Measurements from ENCODE around the gene SLC5A1. TPM values are rescaled to one million over a fixed set of nuclear protein-coding genes. Genes with fewer than 3 reads are reported as not detected.

Gene SLC5A1
- total RNA-seq, 2 experiments from 2014 or later: not detected

DNA sequence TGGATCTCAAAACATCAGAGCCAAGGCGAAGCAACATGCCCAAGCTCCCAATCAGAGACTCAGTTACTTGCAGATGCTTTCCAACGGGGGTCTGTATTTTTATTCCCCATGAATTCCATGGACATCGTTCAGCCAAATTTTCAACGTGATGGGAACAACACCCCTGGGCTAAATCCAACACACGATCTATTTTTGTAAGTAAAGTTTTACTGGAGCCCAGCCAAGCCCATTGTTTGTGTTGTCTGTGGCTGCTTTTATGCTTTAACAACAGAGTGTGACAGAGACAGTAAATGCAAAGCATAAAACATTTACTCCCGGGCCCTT, 33.7 kb downstream of the SLC5A1 start:
- no peaks in the 10 kb centered on the region for H3K4me1 Mint-ChIP-seq (ENCODE audit: low read depth)
- ATAC-seq: no peak
- no peaks in the 10 kb centered on the region for H3K9me3 Mint-ChIP-seq (ENCODE audit: insufficient read depth)
- no peaks in the 10 kb centered on the region for H3K36me3 Mint-ChIP-seq (ENCODE audit: low read depth)
- CTCF ChIA-PET: no interaction called here
- POLR2A ChIA-PET: no interaction called here
- H3K4me3 Mint-ChIP-seq: no peak overlapping the region
- no peak overlapping the region for H3K27ac Mint-ChIP-seq
- H3K27me3 Mint-ChIP-seq (ENCODE audit: low read depth): peaks cover 36% of the 10 kb centered on the region
- DNase-seq: no peak

DNA sequence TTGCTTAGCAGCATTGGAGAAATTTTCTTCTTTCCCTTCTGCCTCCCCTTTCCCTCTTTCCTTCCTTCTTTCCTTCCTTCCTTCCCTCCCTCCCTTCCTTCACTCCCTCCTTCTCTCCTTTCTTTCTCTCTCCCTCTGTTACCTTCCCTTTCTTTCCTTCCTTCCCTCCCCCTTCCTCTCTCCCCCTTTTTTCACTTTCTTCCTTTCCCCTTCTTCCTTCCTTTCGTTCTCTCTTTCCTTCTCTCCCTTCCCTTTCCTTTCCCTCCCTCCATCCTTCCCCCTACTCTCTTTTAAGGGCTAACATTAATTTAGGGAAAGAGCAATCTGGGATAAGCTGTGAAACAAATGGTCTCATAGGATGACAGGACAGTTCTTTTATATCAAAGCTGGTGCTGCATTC, 34.1 kb downstream of the SLC5A1 start:
- POLR2A ChIA-PET: no interaction called here
- no peaks in the 10 kb centered on the region for H3K36me3 Mint-ChIP-seq (ENCODE audit: low read depth)

DNA sequence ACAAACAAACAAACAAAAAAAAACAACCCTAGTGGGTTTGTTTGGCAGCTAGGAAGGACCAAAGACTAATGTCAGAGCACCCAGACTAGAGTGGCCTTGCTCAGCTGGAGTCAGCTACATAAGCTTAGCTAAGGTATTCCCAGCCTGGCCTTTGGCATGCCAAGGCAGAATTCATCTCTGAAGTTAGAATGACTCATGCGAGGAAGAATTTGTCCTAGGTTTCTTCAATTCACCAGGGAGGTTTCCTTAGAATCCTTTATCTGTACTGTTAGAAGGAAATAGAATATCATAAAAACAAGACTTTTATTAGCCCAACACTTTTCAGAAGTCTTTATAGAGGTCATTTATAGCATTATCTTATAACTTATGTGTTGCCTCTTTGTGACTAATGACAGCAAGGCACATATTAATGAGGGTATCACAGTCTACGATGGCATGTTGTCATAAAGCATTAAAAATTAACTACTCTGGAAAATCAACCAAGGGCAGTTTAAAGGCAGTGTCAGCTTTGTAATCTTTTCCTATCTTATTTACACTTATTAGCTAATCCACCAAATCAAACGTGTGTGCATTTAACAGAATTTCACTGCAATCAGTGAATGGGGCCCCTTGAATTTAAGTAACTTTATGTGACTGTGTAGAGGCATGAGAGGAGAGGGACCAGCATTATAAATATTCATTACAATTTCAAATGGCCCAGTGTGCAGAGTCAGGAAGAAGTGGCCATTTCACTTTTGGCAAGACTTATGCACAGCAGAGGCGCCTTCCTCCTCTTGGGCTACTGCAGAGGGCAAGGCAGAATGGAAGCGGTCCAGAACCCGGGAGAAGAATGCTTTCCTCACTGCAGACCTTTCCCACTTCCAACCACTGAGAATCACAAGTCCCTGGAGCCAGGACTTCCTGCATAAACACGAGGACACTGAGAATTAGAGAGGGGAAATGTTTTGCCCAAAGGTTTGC, 36.3 kb downstream of the SLC5A1 start:
- POLR2A ChIA-PET: no interaction called here
- ATAC-seq: no peak

More for the DNA sequence above, 34.1 kb downstream of the SLC5A1 start:
- H3K27me3 Mint-ChIP-seq (ENCODE audit: low read depth): peaks cover 34% of the 10 kb centered on the region
- no peaks in the 10 kb centered on the region for H3K4me1 Mint-ChIP-seq (ENCODE audit: low read depth)
- ATAC-seq (no peak), DNase-seq (no peak)
- H3K4me3 Mint-ChIP-seq: no peak overlapping the region
- H3K27ac Mint-ChIP-seq: no peak overlapping the region
- no peaks in the 10 kb centered on the region for H3K9me3 Mint-ChIP-seq (ENCODE audit: insufficient read depth)
- CTCF ChIA-PET: no interaction called here

DNA sequence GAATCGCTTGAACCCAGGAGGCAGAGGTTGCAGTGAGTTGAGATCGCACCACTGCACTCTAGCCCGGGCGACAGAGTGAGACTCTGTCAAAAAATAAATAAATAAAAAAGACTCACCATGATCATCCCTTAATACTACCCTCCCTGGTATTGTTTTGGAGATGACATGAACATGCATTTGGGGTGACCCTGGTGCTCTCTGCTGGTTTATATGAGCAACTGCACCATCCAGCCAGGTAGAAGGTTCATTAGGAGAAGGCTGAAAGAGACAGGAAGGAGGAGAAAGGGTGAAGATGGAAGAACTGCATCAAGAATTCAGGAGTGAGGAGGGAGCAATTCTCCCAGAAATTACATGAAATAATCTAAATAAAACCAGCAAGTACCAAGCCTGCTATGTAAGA, 37.8 kb downstream of the SLC5A1 start:
- Mint-ChIP-seq H3K9me3 (ENCODE audit: insufficient read depth) (no peaks in the 10 kb centered on the region), H3K27me3 (ENCODE audit: low read depth) (peaks cover 18% of the 10 kb centered on the region), H3K4me1 (ENCODE audit: low read depth) (peaks cover 4% of the 10 kb centered on the region), H3K36me3 (ENCODE audit: low read depth) (no peaks in the 10 kb centered on the region), H3K4me3 (no peak overlapping the region), H3K27ac (no peak overlapping the region)
- CTCF ChIA-PET: interaction anchor here (1.1 to 3.0 kb wide), 5 partner anchors 9 to 416 kb away, joined by 4 to 27 read pairs (median 6); no protein-coding TSS in a partner anchor
- POLR2A ChIA-PET: no interaction called here
- DNase-seq (peak; percentile 38), ATAC-seq (peak; percentile 55)

More for the DNA sequence above, 36.3 kb downstream of the SLC5A1 start:
- no peak for DNase-seq
- Mint-ChIP-seq H3K4me3 (no peak overlapping the region), H3K27me3 (ENCODE audit: low read depth) (peaks cover 26% of the 10 kb centered on the region), H3K9me3 (ENCODE audit: insufficient read depth) (no peaks in the 10 kb centered on the region), H3K36me3 (ENCODE audit: low read depth) (no peaks in the 10 kb centered on the region), H3K4me1 (ENCODE audit: low read depth) (peaks cover 4% of the 10 kb centered on the region), H3K27ac (no peak overlapping the region)
- CTCF ChIA-PET: interaction anchor here (1.2 to 2.7 kb wide), 3 partner anchors 96 to 102 kb away, joined by 4 to 27 read pairs (median 5); no protein-coding TSS in a partner anchor

DNA sequence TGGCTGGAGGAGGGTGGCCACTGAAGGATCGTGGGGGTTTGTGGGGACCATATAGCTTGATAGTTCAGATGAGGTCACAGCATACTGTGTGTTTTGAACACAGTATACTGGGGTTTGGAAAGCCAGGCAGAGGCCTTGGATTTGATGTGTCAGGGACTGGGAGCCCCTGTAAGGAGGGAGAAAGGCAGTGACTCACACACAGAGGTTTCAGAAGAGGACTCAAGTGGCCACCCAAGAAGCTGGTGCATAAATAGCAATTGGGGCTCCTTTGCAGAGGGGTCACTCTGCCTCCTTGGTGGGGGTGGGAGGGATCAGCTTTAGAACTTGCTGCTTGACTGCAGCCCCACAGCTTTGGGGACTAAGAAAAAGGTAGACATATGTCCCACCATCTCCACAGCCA, 39.3 kb downstream of the SLC5A1 start:
- Mint-ChIP-seq H3K27me3 (ENCODE audit: low read depth) (peaks cover 23% of the 10 kb centered on the region), H3K9me3 (ENCODE audit: insufficient read depth) (no peaks in the 10 kb centered on the region), H3K4me1 (ENCODE audit: low read depth) (peaks cover 4% of the 10 kb centered on the region), H3K4me3 (no peak overlapping the region), H3K27ac (no peak overlapping the region), H3K36me3 (ENCODE audit: low read depth) (no peaks in the 10 kb centered on the region)
- ChIA-PET POLR2A (no interaction called here), CTCF (interaction anchor here (0.6 to 3.0 kb wide), 5 partner anchors 31 to 417 kb away, joined by 3 to 27 read pairs (median 6); no protein-coding TSS in a partner anchor)
- no peak for DNase-seq
- no peak for ATAC-seq

DNA sequence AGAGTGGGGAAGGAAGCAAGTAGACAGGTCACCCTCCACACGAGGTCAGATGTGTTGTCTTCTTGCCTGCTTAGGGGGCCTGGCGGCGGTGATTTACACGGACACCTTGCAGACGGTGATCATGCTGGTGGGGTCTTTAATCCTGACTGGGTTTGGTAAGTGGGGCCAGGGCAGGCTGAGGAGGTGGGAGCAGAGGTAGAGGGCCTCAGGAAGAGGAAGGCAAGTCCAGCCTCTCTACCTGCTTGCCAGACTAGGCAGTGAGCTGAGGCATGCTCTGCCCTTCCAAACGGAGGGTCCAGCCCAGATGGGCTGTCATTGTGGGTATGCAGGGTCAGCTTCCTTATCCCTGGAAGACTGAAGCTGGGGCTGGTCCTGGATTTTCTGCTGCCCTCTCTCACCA, 39.9 kb downstream of the SLC5A1 start:
- CTCF ChIA-PET: interaction anchor here (1.0 to 3.0 kb wide), 3 partner anchors 12 to 113 kb away, joined by 3 to 12 read pairs (median 4); no protein-coding TSS in a partner anchor
- Mint-ChIP-seq H3K27ac (no peak overlapping the region), H3K4me1 (ENCODE audit: low read depth) (peaks cover 4% of the 10 kb centered on the region), H3K9me3 (ENCODE audit: insufficient read depth) (no peaks in the 10 kb centered on the region), H3K4me3 (no peak overlapping the region), H3K36me3 (ENCODE audit: low read depth) (no peaks in the 10 kb centered on the region), H3K27me3 (ENCODE audit: low read depth) (peaks cover 27% of the 10 kb centered on the region)
- no peak for ATAC-seq
- DNase-seq: no peak
- POLR2A ChIA-PET: no interaction called here

DNA sequence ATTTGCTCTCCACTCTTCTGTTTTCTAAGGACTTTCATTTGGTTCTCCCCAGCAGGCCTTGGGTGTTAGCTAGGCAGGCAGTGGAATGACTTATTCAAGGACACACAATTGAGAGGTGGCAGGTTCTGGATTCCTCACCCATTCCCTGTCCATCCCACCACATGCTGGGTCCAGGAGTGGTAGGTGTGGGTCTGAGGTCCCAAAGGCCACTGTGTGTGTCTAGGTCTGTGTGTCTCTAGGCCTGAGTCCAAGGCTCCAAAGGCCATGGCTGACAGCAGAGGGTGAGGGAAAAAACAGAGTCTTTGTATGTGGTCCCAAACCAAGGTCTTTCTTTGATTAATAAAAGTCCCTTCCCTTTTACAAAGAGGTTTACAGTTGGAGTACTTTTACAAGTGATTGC, 40.8 kb downstream of the SLC5A1 start:
- ChIA-PET POLR2A (no interaction called here), CTCF (interaction anchor here (1.0 to 3.0 kb wide), 4 partner anchors 12 to 113 kb away, joined by 3 to 12 read pairs (median 6); no protein-coding TSS in a partner anchor)
- H3K9me3 Mint-ChIP-seq (ENCODE audit: insufficient read depth): no peaks in the 10 kb centered on the region
- no peak for ATAC-seq
- H3K36me3 Mint-ChIP-seq (ENCODE audit: low read depth): no peaks in the 10 kb centered on the region
- no peak for DNase-seq
- H3K27me3 Mint-ChIP-seq (ENCODE audit: low read depth): peaks cover 31% of the 10 kb centered on the region
- no peak overlapping the region for H3K27ac Mint-ChIP-seq
- peaks cover 4% of the 10 kb centered on the region for H3K4me1 Mint-ChIP-seq (ENCODE audit: low read depth)
- H3K4me3 Mint-ChIP-seq: no peak overlapping the region

DNA sequence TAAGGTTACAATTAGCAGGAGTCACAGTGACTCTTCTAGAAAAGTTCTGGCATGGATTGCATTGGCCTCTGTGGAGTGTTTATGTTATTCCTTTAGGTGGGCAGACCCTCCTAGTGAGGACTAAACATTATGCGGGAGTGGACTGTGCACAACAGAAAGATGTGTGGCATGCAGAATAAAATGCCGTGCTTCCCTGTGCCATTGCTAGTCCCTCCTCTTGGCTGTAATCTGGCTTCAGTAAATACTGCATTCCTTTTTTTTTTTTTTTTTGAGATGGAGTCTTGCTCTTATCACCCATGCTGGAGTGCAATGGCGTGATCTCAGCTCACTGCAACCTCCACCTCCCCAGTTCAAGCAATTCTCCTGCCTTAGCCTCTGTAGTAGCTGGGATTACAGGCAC, 45.0 kb downstream of the SLC5A1 start:
- Mint-ChIP-seq H3K9me3 (ENCODE audit: insufficient read depth) (no peaks in the 10 kb centered on the region), H3K4me1 (ENCODE audit: low read depth) (no peaks in the 10 kb centered on the region), H3K27me3 (ENCODE audit: low read depth) (peaks cover 33% of the 10 kb centered on the region), H3K36me3 (ENCODE audit: low read depth) (no peaks in the 10 kb centered on the region), H3K27ac (no peak overlapping the region), H3K4me3 (no peak overlapping the region)
- ChIA-PET CTCF (interaction anchor here (1.4 kb wide), 1 partner anchor 118 kb away, joined by 5 read pairs; no protein-coding TSS in a partner anchor), POLR2A (no interaction called here)
- DNase-seq (no peak), ATAC-seq (no peak)

DNA sequence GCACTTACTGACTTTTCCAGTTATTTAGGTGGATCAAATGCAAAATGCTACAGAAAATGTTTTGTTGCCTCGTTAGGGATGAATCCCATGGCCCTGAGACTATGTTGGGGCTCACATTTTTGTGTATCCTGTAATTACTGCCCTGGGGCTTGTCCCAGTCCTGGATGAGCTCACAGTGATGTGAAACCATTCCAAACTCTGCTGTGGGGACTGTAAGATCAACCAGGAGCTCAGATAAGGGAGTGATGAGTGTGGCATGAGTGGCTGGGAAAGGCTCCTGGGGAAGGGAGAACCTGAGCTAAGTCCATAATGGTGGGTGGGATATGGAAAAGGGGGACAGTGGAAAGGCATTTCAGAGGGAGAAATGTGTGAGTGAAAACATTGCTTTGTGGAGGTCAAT, 54.0 kb downstream of the SLC5A1 start:
- no peak overlapping the region for H3K27ac Mint-ChIP-seq
- H3K36me3 Mint-ChIP-seq (ENCODE audit: low read depth): no peaks in the 10 kb centered on the region
- POLR2A ChIA-PET: no interaction called here
- CTCF ChIA-PET: no interaction called here
- H3K4me3 Mint-ChIP-seq: no peak overlapping the region
- no peak for ATAC-seq
- H3K9me3 Mint-ChIP-seq (ENCODE audit: insufficient read depth): no peaks in the 10 kb centered on the region
- no peak for DNase-seq
- H3K27me3 Mint-ChIP-seq (ENCODE audit: low read depth): peaks cover 33% of the 10 kb centered on the region
- peaks cover 13% of the 10 kb centered on the region for H3K4me1 Mint-ChIP-seq (ENCODE audit: low read depth)

DNA sequence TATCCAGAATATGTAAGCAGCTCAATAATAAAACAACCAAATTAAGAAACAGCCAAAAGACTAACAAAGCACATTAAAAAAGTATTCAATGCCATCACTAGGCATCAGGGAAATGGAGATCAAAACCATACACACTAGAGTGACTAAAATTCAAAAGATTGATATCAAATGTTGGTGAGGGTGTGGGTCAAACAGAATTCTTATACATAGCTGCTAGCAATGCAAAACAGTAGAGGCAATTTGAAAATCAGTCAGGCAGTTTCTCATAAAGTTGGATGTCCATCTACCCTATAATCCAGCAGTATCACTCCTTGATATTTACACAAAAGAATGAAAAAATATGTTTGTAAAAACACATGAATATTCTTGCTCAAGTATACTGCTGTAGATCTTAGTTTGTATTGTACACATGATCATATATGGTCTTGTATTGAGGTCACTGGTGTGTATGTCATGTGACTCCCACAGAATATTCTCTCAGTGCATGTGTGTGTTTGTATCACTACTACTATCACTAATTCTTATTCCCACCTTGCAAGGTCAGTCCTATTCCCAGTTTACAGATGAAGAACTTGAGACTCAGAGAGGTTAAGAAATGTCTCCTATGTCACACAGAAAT, 54.9 kb downstream of the SLC5A1 start:
- ATAC-seq: no peak
- H3K27ac Mint-ChIP-seq: no peak overlapping the region
- H3K9me3 Mint-ChIP-seq (ENCODE audit: insufficient read depth): no peaks in the 10 kb centered on the region
- DNase-seq: no peak
- peaks cover 13% of the 10 kb centered on the region for H3K4me1 Mint-ChIP-seq (ENCODE audit: low read depth)
- peaks cover 31% of the 10 kb centered on the region for H3K27me3 Mint-ChIP-seq (ENCODE audit: low read depth)
- H3K4me3 Mint-ChIP-seq: no peak overlapping the region
- no peaks in the 10 kb centered on the region for H3K36me3 Mint-ChIP-seq (ENCODE audit: low read depth)
- ChIA-PET CTCF (no interaction called here), POLR2A (no interaction called here)

DNA sequence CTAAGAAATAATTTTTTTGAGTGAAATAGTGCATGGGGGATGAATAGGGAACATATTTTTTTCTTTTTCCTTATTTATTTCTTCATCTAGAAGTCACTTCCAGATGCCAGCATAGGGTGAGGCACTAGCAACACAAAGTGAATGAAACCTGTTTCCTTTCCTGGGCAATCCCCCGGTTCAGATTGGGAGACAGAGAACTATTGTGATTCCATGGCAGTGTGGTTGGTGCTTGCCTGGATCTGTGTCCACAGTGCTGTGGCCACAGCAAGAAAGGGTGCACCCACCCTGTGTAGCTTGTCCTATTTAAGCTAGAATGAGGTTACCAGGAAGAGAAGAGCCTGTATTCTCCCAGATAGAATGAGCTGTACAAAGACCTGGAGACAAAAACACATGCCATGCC, 57.6 kb downstream of the SLC5A1 start:
- no peak for DNase-seq
- Mint-ChIP-seq H3K27ac (no peak overlapping the region), H3K4me1 (ENCODE audit: low read depth) (no peaks in the 10 kb centered on the region), H3K36me3 (ENCODE audit: low read depth) (no peaks in the 10 kb centered on the region), H3K27me3 (ENCODE audit: low read depth) (peaks cover 30% of the 10 kb centered on the region), H3K9me3 (ENCODE audit: insufficient read depth) (no peaks in the 10 kb centered on the region), H3K4me3 (no peak overlapping the region)
- ChIA-PET POLR2A (no interaction called here), CTCF (interaction anchor here (1.4 kb wide), 1 partner anchor 166 kb away, joined by 6 read pairs; no protein-coding TSS in a partner anchor)
- no peak for ATAC-seq

DNA sequence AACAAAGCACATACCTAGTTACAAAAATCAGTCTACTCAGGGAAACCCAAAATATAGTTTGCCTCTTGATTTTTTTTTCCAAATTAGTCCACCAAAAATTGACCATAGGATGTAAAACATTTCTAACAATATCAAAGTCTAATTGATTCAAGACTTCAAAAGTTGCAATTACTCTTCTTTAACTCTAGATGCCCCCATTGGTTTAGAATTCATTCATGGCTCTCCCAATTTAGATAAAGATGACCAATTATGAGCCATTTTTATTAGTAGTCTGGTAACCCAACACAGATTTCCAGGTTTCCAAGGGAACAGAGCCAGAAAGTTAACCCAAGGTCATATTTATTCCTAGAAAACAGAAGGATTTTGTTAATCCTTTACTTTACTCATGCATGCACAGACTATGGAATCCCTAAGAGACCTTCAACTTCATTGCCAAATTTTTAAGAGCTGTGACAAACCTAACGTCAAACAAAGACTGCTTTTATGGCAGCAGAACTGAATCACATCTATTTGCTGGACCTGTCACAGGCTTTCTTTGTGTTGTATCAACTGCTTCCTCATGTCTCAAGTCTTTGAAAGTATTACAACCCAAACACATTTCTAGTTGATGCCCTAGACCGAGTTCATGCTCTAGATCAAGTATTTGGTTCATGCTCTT, 60.7 kb downstream of the SLC5A1 start:
- DNase-seq (no peak), ATAC-seq (no peak)
- Mint-ChIP-seq H3K27ac (no peak overlapping the region), H3K4me1 (ENCODE audit: low read depth) (no peaks in the 10 kb centered on the region), H3K4me3 (no peak overlapping the region), H3K27me3 (ENCODE audit: low read depth) (peaks cover 28% of the 10 kb centered on the region), H3K36me3 (ENCODE audit: low read depth) (no peaks in the 10 kb centered on the region), H3K9me3 (ENCODE audit: insufficient read depth) (no peaks in the 10 kb centered on the region)
- ChIA-PET CTCF (interaction anchor here (0.6 to 2.0 kb wide), 4 partner anchors 11 to 372 kb away, joined by 3 to 11 read pairs (median 3); no protein-coding TSS in a partner anchor), POLR2A (no interaction called here)
